Vagina (tissue), 2 donors: Measurements from ENCODE around the gene RUSC2. TPM values are rescaled to one million over a fixed set of nuclear protein-coding genes. Genes with fewer than 3 reads are reported as not detected.
"Not testable (repeated sequence)": the region's sequence is repeated elsewhere in the genome, so short reads cannot be mapped to it uniquely, and the experiment has no call there.

Source experiments
- DNase-seq, 2 donors: peaks; one replicate each; pipeline ENCODE4 v3.0.0-alpha.2; 2017; ENCODE audit errors: extremely low spot score in 2 of 2
- H3K27ac ChIP-seq: fragments of 200-600 bp; sonication (generic); one replicate; pipeline ENCODE4 v1.5.1; 2019
- H3K27me3 ChIP-seq: fragments of 200-600 bp; sonication (generic); one replicate; pipeline ENCODE4 v1.5.1; 2019
- H3K36me3 ChIP-seq, 2 donors: fragments of 200-600 bp; sonication (generic); one replicate each; pipeline ENCODE4 v1.5.1; 2017 to 2019
- H3K4me1 ChIP-seq: fragments of 200-600 bp; sonication (generic); one replicate; pipeline ENCODE4 v1.5.1; 2019
- H3K4me3 ChIP-seq, 2 donors: fragments of 200-600 bp; sonication (generic); 1 replicate in 1 of 2; 2 replicates in 1 of 2; pipeline ENCODE4 v1.5.1; 2016 to 2019
- H3K9me3 ChIP-seq: fragments of 200-600 bp; sonication (generic); one replicate; pipeline ENCODE4 v1.5.1; 2019
- CTCF ChIP-seq, 3 experiments: fragments of 450-650 bp in 2 of 3; fragments of 200-600 bp in 1 of 3; sonication (generic) in 1 of 3; IDR thresholded peaks; one replicate each; pipeline ENCODE4 v1.5.1; 2017 to 2019; ENCODE audit warnings: antibody characterized with exemption in 3 of 3, mild to moderate bottlenecking in 2 of 3, moderate library complexity in 2 of 3
- POLR2A ChIP-seq, 2 donors: fragments of 450-650 bp; IDR thresholded peaks; one replicate each; pipeline ENCODE4 v1.6.1; 2017; ENCODE audit warnings: antibody characterized with exemption in 2 of 2, mild to moderate bottlenecking in 2 of 2, moderate library complexity in 2 of 2
- POLR2AphosphoS5 ChIP-seq, 2 donors: sonication (generic); formaldehyde crosslinking; IDR thresholded peaks; one replicate each; pipeline ENCODE4 v1.9.0; 2017; ENCODE audit warnings: antibody characterized with exemption in 2 of 2, mild to moderate bottlenecking in 2 of 2, low read depth in 1 of 2; ENCODE audit not compliant: insufficient read depth in 1 of 2
- intact Hi-C: fragments of 100-400 bp; cut with DNase I; formaldehyde crosslinking; loops from one replicate; pipeline ENCODE4 v1.15.1; 2023
- total RNA-seq: library from RNA; depleted of rRNA; stranded (reverse); fragments of >200 nt; gene quantifications from one replicate; pipeline ENCODE4 v1.2.3, GENCODE V29; 2016

The RUSC2 gene
- total RNA-seq, 1 donor from 2014 or later = 18.9 TPM

- H3K4me1 ChIP-seq = peaks cover 38% of the 10 kb centered on the region
- no peak for TF ChIP-seq CTCF (IDR thresholded peaks at IDR 0.05)
- no peak for TF ChIP-seq POLR2A (IDR thresholded peaks at IDR 0.05)
- no peak for TF ChIP-seq POLR2AphosphoS5 (IDR thresholded peaks at IDR 0.05; ENCODE audit: insufficient read depth in 1 of 2, low read depth in 1 of 2)
- intact Hi-C loops = loop anchor here (5.0 kb wide), 1 partner anchor 69 kb away; no protein-coding TSS in a partner anchor
- peak overlapping the region; percentile 95 for H3K27ac ChIP-seq
- H3K4me3 ChIP-seq = peak overlapping the region; percentile 89 to 92
- H3K9me3 ChIP-seq = no peaks in the 10 kb centered on the region
- no peak for DNase-seq
- H3K27me3 ChIP-seq = no peaks in the 10 kb centered on the region
- no peaks in the 10 kb centered on the region for H3K36me3 ChIP-seq
These were observed 1.9 kb upstream of the RUSC2 start for GRCh38 chr9:35488021-35488420.

GRCh38 chr9:35488566-35489312, 1.2 kb upstream of the RUSC2 start:
- no peaks in the 10 kb centered on the region for H3K9me3 ChIP-seq
- no peaks in the 10 kb centered on the region for H3K36me3 ChIP-seq
- TF ChIP-seq POLR2AphosphoS5 (IDR thresholded peaks at IDR 0.05; ENCODE audit: insufficient read depth in 1 of 2, low read depth in 1 of 2) (no peak), CTCF (IDR thresholded peaks at IDR 0.05) (no peak), POLR2A (IDR thresholded peaks at IDR 0.05) (no peak)
- H3K27me3 ChIP-seq = no peaks in the 10 kb centered on the region
- DNase-seq = no peak
- H3K27ac ChIP-seq = peak overlapping the region; percentile 95
- peak overlapping the region; percentile 89 to 92 for H3K4me3 ChIP-seq
- peaks cover 38% of the 10 kb centered on the region for H3K4me1 ChIP-seq
- intact Hi-C loops = loop anchor here (5.0 kb wide), 1 partner anchor 69 kb away; no protein-coding TSS in a partner anchor

- DNase-seq = no peak
- Histone ChIP-seq H3K4me3 (peak overlapping the region; percentile 89 to 92), H3K27me3 (no peaks in the 10 kb centered on the region), H3K27ac (peak overlapping the region; percentile 95), H3K36me3 (no peaks in the 10 kb centered on the region), H3K4me1 (peaks cover 38% of the 10 kb centered on the region), H3K9me3 (no peaks in the 10 kb centered on the region)
- no peak for TF ChIP-seq POLR2AphosphoS5 (IDR thresholded peaks at IDR 0.05; ENCODE audit: insufficient read depth in 1 of 2, low read depth in 1 of 2)
- no peak for TF ChIP-seq CTCF (IDR thresholded peaks at IDR 0.05)
- TF ChIP-seq POLR2A (IDR thresholded peaks at IDR 0.05) = no peak
- intact Hi-C loops = loop anchor here (5.0 kb wide), 1 partner anchor 112 kb away; no protein-coding TSS in a partner anchor
These were observed 421 bp downstream of the RUSC2 start for GRCh38 chr9:35490155-35490909.

- Histone ChIP-seq H3K4me3 (peak overlapping the region; percentile 89 to 92), H3K27me3 (no peaks in the 10 kb centered on the region), H3K4me1 (peaks cover 38% of the 10 kb centered on the region), H3K9me3 (no peaks in the 10 kb centered on the region), H3K27ac (peak overlapping the region; percentile 95), H3K36me3 (no peaks in the 10 kb centered on the region)
- no peak for TF ChIP-seq POLR2A (IDR thresholded peaks at IDR 0.05)
- TF ChIP-seq POLR2AphosphoS5 (IDR thresholded peaks at IDR 0.05; ENCODE audit: insufficient read depth in 1 of 2, low read depth in 1 of 2) = no peak
- TF ChIP-seq CTCF (IDR thresholded peaks at IDR 0.05) = no peak
- intact Hi-C loops = loop anchor here (5.0 kb wide), 1 partner anchor 111 kb away; no protein-coding TSS in a partner anchor
- DNase-seq = no peak
These were observed 1.1 kb downstream of the RUSC2 start for GRCh38 chr9:35490910-35491465.

GRCh38 chr9:35493119-35493518, 3.2 kb downstream of the RUSC2 start:
- not testable (repeated sequence) for H3K27me3 ChIP-seq, H3K36me3 ChIP-seq, H3K9me3 ChIP-seq, DNase-seq, H3K4me3 ChIP-seq
- Histone ChIP-seq H3K27ac (peak overlapping the region; percentile 95), H3K4me1 (peaks cover 31% of the 10 kb centered on the region)
- intact Hi-C loops = loop anchor here (5.0 kb wide), 1 partner anchor 109 kb away; no protein-coding TSS in a partner anchor
